Measurements from ENCODE around the gene IGSF21. TPM values are rescaled to one million over a fixed set of nuclear protein-coding genes. Genes with fewer than 3 reads are reported as not detected.

Gene IGSF21
- total RNA-seq, 2 donors from 2014 or later, result 0.37 to 0.40 TPM

DNA sequence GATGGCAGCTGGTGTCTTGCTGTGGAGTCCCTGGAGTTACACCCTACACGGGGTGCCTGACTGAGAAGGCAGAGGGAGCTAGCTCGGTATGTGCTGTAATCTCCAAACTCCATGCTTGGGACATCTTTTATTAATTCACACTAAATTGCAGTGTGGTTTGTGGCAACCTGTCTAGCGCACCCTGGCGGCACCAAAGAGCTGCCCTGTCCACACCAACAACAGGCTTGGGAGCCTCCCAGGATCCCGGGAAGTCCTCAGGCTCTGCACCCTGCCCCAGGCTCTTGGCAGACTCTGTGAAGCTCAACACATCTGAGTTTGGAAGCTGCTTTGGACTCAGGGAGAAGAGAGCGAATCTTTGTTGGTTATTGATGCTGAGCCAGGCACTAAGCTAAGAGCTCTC, 138.9 kb downstream of the IGSF21 start:
- Histone ChIP-seq H3K9me3 (no peaks in the 10 kb centered on the region), H3K4me1 (no peaks in the 10 kb centered on the region), H3K27ac (no peak overlapping the region), H3K27me3 (no peaks in the 10 kb centered on the region), H3K4me3 (no peak overlapping the region), H3K9ac (ENCODE audit: low read depth in 2 of 2, low read length in 2 of 2) (no peak overlapping the region), H3K36me3 (no peaks in the 10 kb centered on the region)
- DNase-seq, result no peak
- TF ChIP-seq, protein P1, sequence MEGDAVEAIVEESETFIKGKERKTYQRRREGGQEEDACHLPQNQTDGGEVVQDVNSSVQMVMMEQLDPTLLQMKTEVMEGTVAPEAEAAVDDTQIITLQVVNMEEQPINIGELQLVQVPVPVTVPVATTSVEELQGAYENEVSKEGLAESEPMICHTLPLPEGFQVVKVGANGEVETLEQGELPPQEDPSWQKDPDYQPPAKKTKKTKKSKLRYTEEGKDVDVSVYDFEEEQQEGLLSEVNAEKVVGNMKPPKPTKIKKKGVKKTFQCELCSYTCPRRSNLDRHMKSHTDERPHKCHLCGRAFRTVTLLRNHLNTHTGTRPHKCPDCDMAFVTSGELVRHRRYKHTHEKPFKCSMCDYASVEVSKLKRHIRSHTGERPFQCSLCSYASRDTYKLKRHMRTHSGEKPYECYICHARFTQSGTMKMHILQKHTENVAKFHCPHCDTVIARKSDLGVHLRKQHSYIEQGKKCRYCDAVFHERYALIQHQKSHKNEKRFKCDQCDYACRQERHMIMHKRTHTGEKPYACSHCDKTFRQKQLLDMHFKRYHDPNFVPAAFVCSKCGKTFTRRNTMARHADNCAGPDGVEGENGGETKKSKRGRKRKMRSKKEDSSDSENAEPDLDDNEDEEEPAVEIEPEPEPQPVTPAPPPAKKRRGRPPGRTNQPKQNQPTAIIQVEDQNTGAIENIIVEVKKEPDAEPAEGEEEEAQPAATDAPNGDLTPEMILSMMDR (IDR thresholded peaks at IDR 0.05), result no peak
- intact Hi-C loops (cut with DNase I), result no loop called here

- Histone ChIP-seq H3K9ac (ENCODE audit: low read depth in 2 of 2, low read length in 2 of 2) (no peak overlapping the region), H3K27ac (no peak overlapping the region), H3K36me3 (no peaks in the 10 kb centered on the region), H3K9me3 (no peaks in the 10 kb centered on the region), H3K4me3 (no peak overlapping the region), H3K27me3 (no peaks in the 10 kb centered on the region), H3K4me1 (no peaks in the 10 kb centered on the region)
- no peak for DNase-seq
- intact Hi-C loops (cut with DNase I), result no loop called here
- TF ChIP-seq, protein P1 (IDR thresholded peaks at IDR 0.05), result no peak
Observed at GRCh38 chr1:18247151-18247550, 139.6 kb downstream of the IGSF21 start.

DNA sequence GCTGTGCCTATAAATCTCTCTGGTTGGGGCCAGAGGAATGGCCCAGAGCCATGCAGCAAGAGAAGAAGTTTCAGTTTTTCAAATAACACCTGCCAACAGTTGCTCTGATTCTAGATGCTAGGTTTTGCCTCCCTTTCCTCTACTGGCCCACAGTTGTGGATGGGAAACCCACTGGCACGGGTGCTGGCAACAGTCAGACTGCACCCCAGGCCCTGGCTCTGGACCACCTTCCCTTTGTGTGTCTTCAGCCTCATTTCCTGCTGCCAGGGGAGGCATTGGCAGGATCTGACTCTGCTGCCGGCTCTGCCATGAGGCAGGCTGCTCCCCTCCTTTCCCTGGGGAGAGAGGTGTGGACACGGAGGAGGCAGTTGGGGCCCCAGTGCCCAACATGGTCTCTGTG, 142.0 kb downstream of the IGSF21 start:
- H3K4me3 ChIP-seq, result no peak overlapping the region
- H3K36me3 ChIP-seq, result no peaks in the 10 kb centered on the region
- no peak for DNase-seq
- H3K27me3 ChIP-seq, result no peaks in the 10 kb centered on the region
- H3K27ac ChIP-seq, result no peak overlapping the region
- TF ChIP-seq, protein P1 (IDR thresholded peaks at IDR 0.05), result no peak
- no peaks in the 10 kb centered on the region for H3K9me3 ChIP-seq
- H3K9ac ChIP-seq (ENCODE audit: low read depth in 2 of 2, low read length in 2 of 2), result no peak overlapping the region
- H3K4me1 ChIP-seq, result no peaks in the 10 kb centered on the region
- intact Hi-C loops (cut with DNase I), result no loop called here

- Histone ChIP-seq H3K27ac (no peak overlapping the region), H3K9ac (ENCODE audit: low read depth in 2 of 2, low read length in 2 of 2) (no peak overlapping the region), H3K27me3 (no peaks in the 10 kb centered on the region), H3K4me1 (no peaks in the 10 kb centered on the region), H3K9me3 (no peaks in the 10 kb centered on the region), H3K36me3 (no peaks in the 10 kb centered on the region), H3K4me3 (no peak overlapping the region)
- TF ChIP-seq, protein P1 (IDR thresholded peaks at IDR 0.05), result no peak
- intact Hi-C loops (cut with DNase I), result no loop called here
- DNase-seq, result no peak
Observed at GRCh38 chr1:18253093-18253492, 145.5 kb downstream of the IGSF21 start.

DNA sequence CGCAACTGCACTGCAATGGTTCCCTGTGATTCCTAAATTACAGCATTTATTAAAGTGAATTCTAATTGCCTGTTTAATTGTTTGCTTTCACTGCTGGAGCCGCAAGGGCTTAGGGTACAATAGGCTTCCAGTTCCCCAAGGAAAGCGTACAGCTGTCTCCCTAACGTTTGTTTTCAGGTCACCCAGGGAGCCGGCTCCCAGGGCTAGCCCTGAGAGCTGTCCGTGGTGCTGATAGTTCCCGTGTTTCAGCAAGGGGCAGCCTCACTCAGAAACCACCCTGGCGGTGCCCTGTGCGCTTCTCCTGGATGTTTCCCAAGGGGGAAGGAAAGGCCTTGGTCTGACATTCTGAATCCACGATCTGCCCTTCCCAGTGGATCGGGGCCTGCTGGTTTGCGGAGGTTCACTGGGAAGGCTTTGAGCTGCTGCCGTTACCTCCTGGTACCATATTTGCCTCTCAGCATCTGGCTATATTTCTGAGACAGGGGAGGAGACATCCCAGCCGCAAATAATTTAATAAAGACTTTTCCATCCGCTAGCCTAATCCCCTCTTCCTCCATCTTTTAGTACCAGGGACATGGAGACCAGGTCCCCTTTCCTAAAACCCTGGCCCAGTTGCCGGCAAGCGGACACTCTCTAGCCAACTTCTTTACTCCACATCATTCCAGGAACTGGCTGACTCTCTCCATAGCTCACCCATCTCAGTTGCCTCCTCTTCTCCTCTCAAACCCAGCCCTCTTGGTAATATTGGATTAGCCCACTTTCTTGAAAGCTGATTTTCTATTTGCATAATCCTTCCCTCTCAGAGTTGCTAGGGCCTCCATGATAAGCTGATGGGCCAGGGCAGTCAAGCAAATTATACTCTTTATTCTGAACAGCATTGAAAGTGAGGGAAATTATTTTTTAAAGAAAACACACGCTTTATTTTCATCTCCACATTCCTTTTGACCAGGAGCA, 149.0 kb downstream of the IGSF21 start:
- Histone ChIP-seq H3K4me1 (no peaks in the 10 kb centered on the region), H3K36me3 (no peaks in the 10 kb centered on the region), H3K4me3 (no peak overlapping the region), H3K27me3 (no peaks in the 10 kb centered on the region), H3K9me3 (no peaks in the 10 kb centered on the region), H3K27ac (no peak overlapping the region), H3K9ac (ENCODE audit: low read depth in 2 of 2, low read length in 2 of 2) (no peak overlapping the region)
- TF ChIP-seq, protein P1 (IDR thresholded peaks at IDR 0.05), result no peak
- intact Hi-C loops (cut with DNase I), result no loop called here
- DNase-seq, result peak; percentile 60
